NCI-H1436 (cell line): ENCODE results near the gene RPS6KB1.
A peak's percentile ranks its signal among the peaks of the same experiment; 100 is the strongest.
"Not testable (repeated sequence)": the region's sequence is repeated elsewhere in the genome, so short reads cannot be mapped to it uniquely, and the experiment has no call there.

Source experiments
- DNase-seq: peaks from one replicate; lab custom pipeline; 2025; lab: John Stamatoyannopoulos, UW

RPS6KB1 gene

GRCh38 chr17:59892924-59893675 is at the start of gene RPS6KB1, which contains the start of gene TUBD1:
Gene RPS6KB1 (plus strand): TSS chr17:59893121. CDS start chr17:59893185, 64 bp downstream.
Gene TUBD1 (minus strand): TSS chr17:59892943. CDS start chr17:59891002, 1,941 bp downstream.
- DNase-seq, result peak; percentile 99

- no peak for DNase-seq
These were observed 47.9 kb upstream of the RPS6KB1 start for GRCh38 chr17:59844884-59845594.

GRCh38 chr17:59845595-59846393 is 47.1 kb upstream of the RPS6KB1 start:
- DNase-seq, result peak; percentile 95

- DNase-seq, result peak; percentile 40
These were observed 46.3 kb upstream of the RPS6KB1 start for GRCh38 chr17:59846394-59847165.

GRCh38 chr17:59848385-59848668 is 44.6 kb upstream of the RPS6KB1 start:
- no peak for DNase-seq

GRCh38 chr17:59848778-59849177 is 44.1 kb upstream of the RPS6KB1 start:
- DNase-seq, result no peak

GRCh38 chr17:59850311-59850710 is 42.6 kb upstream of the RPS6KB1 start:
- DNase-seq, result not testable (repeated sequence)

- DNase-seq, result no peak
These were observed 41.2 kb upstream of the RPS6KB1 start for GRCh38 chr17:59851439-59852375.

- not testable (repeated sequence) for DNase-seq
These were observed 40.1 kb upstream of the RPS6KB1 start for GRCh38 chr17:59852847-59853167.

GRCh38 chr17:59853168-59853918 is 39.6 kb upstream of the RPS6KB1 start:
- DNase-seq, result no peak

- DNase-seq, result not testable (repeated sequence)
These were observed 38.8 kb upstream of the RPS6KB1 start for GRCh38 chr17:59853919-59854729.

- no peak for DNase-seq
These were observed 35.8 kb upstream of the RPS6KB1 start for GRCh38 chr17:59856859-59857794.

GRCh38 chr17:59858167-59858816 is 34.6 kb upstream of the RPS6KB1 start:
- DNase-seq, result no peak

- DNase-seq, result no peak
These were observed 34.0 kb upstream of the RPS6KB1 start for GRCh38 chr17:59858932-59859331.

- peak; percentile 19 for DNase-seq
These were observed 33.4 kb upstream of the RPS6KB1 start for GRCh38 chr17:59859444-59860025.

GRCh38 chr17:59863616-59864015 is 29.3 kb upstream of the RPS6KB1 start:
- no peak for DNase-seq

GRCh38 chr17:59869941-59870218 is 23.0 kb upstream of the RPS6KB1 start:
- no peak for DNase-seq
